ENCODE measurements around the gene TRPM3.

DNA sequence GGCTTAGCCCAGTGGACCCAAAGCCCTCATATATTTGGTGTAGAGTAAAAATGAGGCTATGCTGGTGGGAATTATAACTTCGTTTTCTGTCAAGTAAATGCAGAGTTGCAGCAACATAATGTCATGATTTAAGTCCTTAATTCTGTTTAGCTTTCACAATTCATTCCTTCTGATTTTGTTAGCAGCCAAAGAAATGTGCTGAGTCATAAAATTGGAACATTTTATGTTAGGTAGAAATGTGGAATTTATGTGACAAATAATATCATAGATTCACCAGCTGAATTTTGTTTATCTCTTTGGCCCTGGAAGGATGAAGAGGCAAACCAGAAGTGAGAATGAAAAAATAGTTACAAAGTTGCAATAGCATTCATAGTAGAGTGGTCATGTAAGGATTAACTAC lies 247.0 kb downstream of the TRPM3 start:
- TF ChIP-seq, protein P1, sequence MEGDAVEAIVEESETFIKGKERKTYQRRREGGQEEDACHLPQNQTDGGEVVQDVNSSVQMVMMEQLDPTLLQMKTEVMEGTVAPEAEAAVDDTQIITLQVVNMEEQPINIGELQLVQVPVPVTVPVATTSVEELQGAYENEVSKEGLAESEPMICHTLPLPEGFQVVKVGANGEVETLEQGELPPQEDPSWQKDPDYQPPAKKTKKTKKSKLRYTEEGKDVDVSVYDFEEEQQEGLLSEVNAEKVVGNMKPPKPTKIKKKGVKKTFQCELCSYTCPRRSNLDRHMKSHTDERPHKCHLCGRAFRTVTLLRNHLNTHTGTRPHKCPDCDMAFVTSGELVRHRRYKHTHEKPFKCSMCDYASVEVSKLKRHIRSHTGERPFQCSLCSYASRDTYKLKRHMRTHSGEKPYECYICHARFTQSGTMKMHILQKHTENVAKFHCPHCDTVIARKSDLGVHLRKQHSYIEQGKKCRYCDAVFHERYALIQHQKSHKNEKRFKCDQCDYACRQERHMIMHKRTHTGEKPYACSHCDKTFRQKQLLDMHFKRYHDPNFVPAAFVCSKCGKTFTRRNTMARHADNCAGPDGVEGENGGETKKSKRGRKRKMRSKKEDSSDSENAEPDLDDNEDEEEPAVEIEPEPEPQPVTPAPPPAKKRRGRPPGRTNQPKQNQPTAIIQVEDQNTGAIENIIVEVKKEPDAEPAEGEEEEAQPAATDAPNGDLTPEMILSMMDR (IDR thresholded peaks at IDR 0.05; ENCODE audit: low read depth, low read length) = no peak
- no peak for TF ChIP-seq EZH2phosphoT487 (IDR thresholded peaks at IDR 0.05; ENCODE audit: low read depth)

Measured in OCI-LY3 (cell line).